NB4 (cell line): ENCODE data around the gene TANC1.

Experiments used
- DNase-seq: peaks from one replicate; pipeline ENCODE4 v3.0.0; 2010; ENCODE audit warnings: low read depth
- H3K4me3 ChIP-seq: one replicate; pipeline ENCODE4 v1.5.1; 2011; ENCODE audit warnings: mild to moderate bottlenecking, low read depth, low read length, moderate library complexity
- CTCF ChIP-seq: IDR thresholded peaks from one replicate; pipeline ENCODE4 v1.5.1; 2012; ENCODE audit warnings: low read depth, low read length
- MAX ChIP-seq: IDR thresholded peaks from 2 replicates; pipeline ENCODE4 v1.6.1; 2011; ENCODE audit warnings: low read depth, low read length
- MYC ChIP-seq: IDR thresholded peaks from 2 replicates; pipeline ENCODE4 v1.6.1; 2011; ENCODE audit warnings: low read depth, low read length
- POLR2A ChIP-seq: IDR thresholded peaks from 2 replicates; pipeline ENCODE4 v1.6.1; 2011; ENCODE audit warnings: mild to moderate bottlenecking; ENCODE audit not compliant: insufficient read length; ENCODE audit errors: extremely low read depth

TANC1 gene

DNA sequence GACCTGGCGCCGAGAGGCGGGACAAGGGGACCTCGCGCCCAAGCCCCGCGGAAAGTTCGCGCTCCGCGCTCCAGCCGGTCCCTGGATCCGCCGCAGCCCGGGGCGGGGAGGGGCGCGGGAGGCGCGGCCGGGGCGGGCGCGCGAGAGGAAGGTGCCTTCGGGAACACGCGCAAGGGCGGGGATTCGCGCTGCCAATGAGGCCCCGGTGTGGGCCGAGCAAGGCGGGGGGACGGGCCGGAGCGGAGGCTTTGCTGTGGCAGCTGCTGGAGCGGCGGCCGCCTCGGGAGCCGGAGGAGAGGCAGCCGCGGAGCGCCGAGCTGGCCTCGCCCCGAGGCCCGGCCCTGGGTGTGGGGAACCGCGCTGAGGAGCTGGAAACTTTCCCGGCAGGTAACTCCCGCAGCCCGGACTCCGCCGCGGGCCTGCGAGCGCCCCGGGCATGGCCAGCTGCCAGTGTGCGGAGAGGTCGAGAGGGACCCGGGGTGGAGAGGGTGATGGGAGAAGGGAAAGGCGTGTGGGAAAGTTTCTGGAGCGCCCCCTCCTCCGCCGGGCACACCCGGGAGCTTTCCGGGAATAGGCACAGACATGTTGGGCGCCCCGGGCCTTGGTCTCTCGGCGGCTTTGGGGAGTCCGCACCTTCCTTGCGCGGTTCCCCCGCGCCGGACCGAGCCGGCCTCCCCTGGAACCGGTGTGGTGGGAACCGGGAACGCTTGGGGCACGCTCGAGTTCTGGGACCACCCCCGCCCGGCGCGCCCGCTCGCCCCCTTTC is at the start of gene TANC1:
TSS of gene TANC1 (plus strand) at position 245 of the 766 bp plus-strand sequence. CDS start 97,271 bp downstream, outside the sequence.
- peak; percentile 86 for DNase-seq
- TF ChIP-seq MYC = no peak
- no peak for TF ChIP-seq CTCF
- no peak for TF ChIP-seq MAX
- TF ChIP-seq POLR2A = peak; percentile 12
- peak within 1 kb of the TSS; percentile 45 for H3K4me3 ChIP-seq

- DNase-seq = no peak
- no peak for TF ChIP-seq MYC
- no peak for TF ChIP-seq CTCF
- TF ChIP-seq MAX = no peak
- no peak for TF ChIP-seq POLR2A
- H3K4me3 ChIP-seq = no peak overlapping the region
Observed at GRCh38 chr2:158921599-158922408, 46.6 kb upstream of the TANC1 start.

GRCh38 chr2:158922601-158923000 is 45.8 kb upstream of the TANC1 start:
- no peak for DNase-seq
- no peak overlapping the region for H3K4me3 ChIP-seq
- no peak for TF ChIP-seq MAX
- no peak for TF ChIP-seq MYC
- TF ChIP-seq CTCF = no peak
- no peak for TF ChIP-seq POLR2A

DNA sequence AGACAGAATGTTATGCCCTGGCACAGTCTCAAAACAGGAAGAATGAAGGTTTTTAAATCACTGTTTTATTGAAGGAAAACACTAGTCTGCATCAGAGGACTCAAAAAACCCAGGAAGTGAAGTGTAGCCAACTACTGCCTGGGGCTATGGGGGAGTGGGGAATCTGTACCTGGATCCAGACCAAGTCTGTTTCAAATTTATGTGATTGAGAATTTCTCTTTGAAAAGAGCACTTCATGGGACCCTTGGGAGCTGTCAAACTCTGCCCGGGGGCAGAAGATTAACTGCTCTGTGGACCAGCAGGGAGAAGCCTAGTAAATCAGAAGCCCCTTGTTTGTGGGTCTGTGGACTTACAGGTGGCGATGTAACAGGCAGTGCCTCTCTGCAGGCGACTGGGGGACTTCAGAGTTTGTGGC is 45.3 kb upstream of the TANC1 start:
- DNase-seq = no peak
- TF ChIP-seq MAX (no peak), POLR2A (no peak), MYC (no peak), CTCF (no peak)
- no peak overlapping the region for H3K4me3 ChIP-seq

GRCh38 chr2:158923641-158924040 is 44.8 kb upstream of the TANC1 start:
- H3K4me3 ChIP-seq = no peak overlapping the region
- no peak for DNase-seq
- TF ChIP-seq MYC = no peak
- no peak for TF ChIP-seq MAX
- TF ChIP-seq POLR2A = no peak
- no peak for TF ChIP-seq CTCF
